H54 (cell line): ENCODE measurements around the gene C10orf90.

Source experiments
- DNase-seq: peaks from one replicate; pipeline ENCODE4 v3.0.0; 2011; ENCODE audit warnings: low spot score, mixed read lengths; ENCODE audit not compliant: insufficient read length
- FAIRE-seq: peaks from 3 replicates; lab custom pipeline; 2011; peaks lifted over from hg19 to GRCh38; lab: Jason Lieb, UNC
- POLR2A ChIP-seq: IDR thresholded peaks from 2 replicates; pipeline ENCODE4 v1.6.1; 2011; ENCODE audit warnings: low read depth, mild to moderate bottlenecking, low read length

C10orf90 gene

GRCh38 chr10:126420567-126421300 is 249.8 kb downstream of the C10orf90 start:
- DNase-seq, result no peak
- TF ChIP-seq POLR2A, result no peak
- FAIRE-seq, result peak; percentile 74

- DNase-seq (no peak), FAIRE-seq (no peak)
- no peak for TF ChIP-seq POLR2A
Measured at GRCh38 chr10:126417220-126417825, 253.2 kb downstream of the C10orf90 start.

- DNase-seq (no peak), FAIRE-seq (no peak)
- no peak for TF ChIP-seq POLR2A
Measured at GRCh38 chr10:126409821-126410220, 260.7 kb downstream of the C10orf90 start.

- FAIRE-seq (no peak), DNase-seq (no peak)
- TF ChIP-seq POLR2A, result no peak
Measured at GRCh38 chr10:126408953-126409641, 261.4 kb downstream of the C10orf90 start.

GRCh38 chr10:126407831-126408230 is 262.7 kb downstream of the C10orf90 start:
- peak; percentile 92 for FAIRE-seq
- TF ChIP-seq POLR2A, result no peak
- no peak for DNase-seq

- no peak for FAIRE-seq
- TF ChIP-seq POLR2A, result no peak
- no peak for DNase-seq
Measured at GRCh38 chr10:126405239-126405775, 265.2 kb downstream of the C10orf90 start.

- FAIRE-seq (no peak), DNase-seq (no peak)
Measured at GRCh38 chr10:126402721-126403695, 267.5 kb downstream of the C10orf90 start.

GRCh38 chr10:126400641-126401040 is 269.9 kb downstream of the C10orf90 start:
- DNase-seq (no peak), FAIRE-seq (no peak)
- TF ChIP-seq POLR2A, result no peak

More at GRCh38 chr10:126402721-126403695, 267.5 kb downstream of the C10orf90 start:
- TF ChIP-seq POLR2A, result no peak

GRCh38 chr10:126398924-126399323 is 271.6 kb downstream of the C10orf90 start:
- TF ChIP-seq POLR2A, result no peak
- DNase-seq (no peak), FAIRE-seq (no peak)

GRCh38 chr10:126398383-126398743 is 272.1 kb downstream of the C10orf90 start:
- DNase-seq (no peak), FAIRE-seq (no peak)
- TF ChIP-seq POLR2A, result no peak

GRCh38 chr10:126397640-126398382 is 272.7 kb downstream of the C10orf90 start:
- no peak for TF ChIP-seq POLR2A
- DNase-seq (peak; percentile 56), FAIRE-seq (peak; percentile 98)

- DNase-seq, result no peak
- FAIRE-seq, result no peak
- no peak for TF ChIP-seq POLR2A
Measured at GRCh38 chr10:126397156-126397555, 273.3 kb downstream of the C10orf90 start.

GRCh38 chr10:126394948-126395347 is 275.5 kb downstream of the C10orf90 start:
- TF ChIP-seq POLR2A, result no peak
- no peak for FAIRE-seq
- no peak for DNase-seq
